Neural cell (in vitro differentiated cells): ENCODE data around the gene ZNF30. TPM values are rescaled to one million over a fixed set of nuclear protein-coding genes. Genes with fewer than 3 reads are reported as not detected.
"Not testable (repeated sequence)": the region's sequence is repeated elsewhere in the genome, so short reads cannot be mapped to it uniquely, and the experiment has no call there.

Experiments used
- H2AFZ ChIP-seq: fragments of 200-600, 300-800 bp; sonication (generic), shearing (Covaris generic); 2 replicates; pipeline ENCODE4 v1.6.0; 2014; ENCODE audit warnings: low read depth, mild to moderate bottlenecking, antibody characterized with exemption, low read length, moderate library complexity
- H3F3A ChIP-seq: fragments of 200-600 bp; shearing (Covaris generic); 2 replicates; pipeline ENCODE4 v1.6.1; 2016; ENCODE audit warnings: mild to moderate bottlenecking, moderate library complexity, mixed read lengths, antibody characterized with exemption, low read length; ENCODE audit not compliant: insufficient read depth, poor library complexity, severe bottlenecking
- H3K27ac ChIP-seq: fragments of 200-600, 300-800 bp; sonication (generic), shearing (Covaris generic); 2 replicates; pipeline ENCODE4 v1.5.1; 2014; ENCODE audit warnings: mild to moderate bottlenecking, low read length, moderate library complexity
- H3K27me3 ChIP-seq: fragments of 300-800, 200-600 bp; sonication (generic), shearing (Covaris generic); 2 replicates; pipeline ENCODE4 v1.6.0; 2014; ENCODE audit warnings: mild to moderate bottlenecking, low read depth, low read length, moderate library complexity; ENCODE audit not compliant: insufficient read depth
- H3K36me3 ChIP-seq: fragments of 300-800, 200-600 bp; sonication (generic), shearing (Covaris generic); 2 replicates; pipeline ENCODE4 v1.5.1; 2014; ENCODE audit warnings: mild to moderate bottlenecking, antibody characterized with exemption, low read length, moderate library complexity; ENCODE audit not compliant: insufficient read depth
- H3K4me2 ChIP-seq: fragments of 300-800, 200-600 bp; sonication (generic), shearing (Covaris generic); 2 replicates; pipeline ENCODE4 v1.6.0; 2014; ENCODE audit warnings: mild to moderate bottlenecking, low read length
- H3K4me3 ChIP-seq: fragments of 300-800, 200-600 bp; sonication (generic), shearing (Covaris generic); 2 replicates; pipeline ENCODE4 v1.5.1; 2014; ENCODE audit warnings: mild to moderate bottlenecking, low read length, moderate library complexity
- H3K79me2 ChIP-seq: fragments of 200-600 bp; shearing (Covaris generic); replicated peaks from 2 replicates; pipeline ENCODE4 v1.6.0; 2014; ENCODE audit warnings: mild to moderate bottlenecking, low read length, moderate library complexity; ENCODE audit not compliant: insufficient read depth
- H3K9ac ChIP-seq: fragments of 300-800, 200-600 bp; sonication (generic), shearing (Covaris generic); 2 replicates; pipeline ENCODE4 v1.6.1; 2016; ENCODE audit warnings: mild to moderate bottlenecking, low read length, mixed read lengths
- H3K9me2 ChIP-seq: fragments of 200-600 bp; shearing (Covaris generic); 2 replicates; pipeline ENCODE4 v1.6.1; 2016; ENCODE audit warnings: mild to moderate bottlenecking, low read length, mixed read lengths; ENCODE audit not compliant: insufficient read depth
- H3K9me3 ChIP-seq: fragments of 200-600, 300-800 bp; sonication (generic), shearing (Covaris generic); 2 replicates; pipeline ENCODE4 v1.6.1; 2016; ENCODE audit warnings: mild to moderate bottlenecking, mixed run types, low read length, moderate library complexity, mixed read lengths
- H4K20me1 ChIP-seq: fragments of 200-600 bp; shearing (Covaris generic); 2 replicates; pipeline ENCODE4 v1.6.1; 2016; ENCODE audit warnings: mild to moderate bottlenecking, mixed run types; ENCODE audit not compliant: insufficient read depth
- CTCF ChIP-seq: fragments of 450-650 bp; IDR thresholded peaks from 2 replicates; pipeline ENCODE4 v1.5.1; 2014; ENCODE audit warnings: antibody characterized with exemption, mild to moderate bottlenecking, moderate library complexity; ENCODE audit not compliant: poor library complexity, severe bottlenecking
- EP300 ChIP-seq: fragments of 450-650 bp; conservative IDR thresholded peaks from 2 replicates; pipeline ENCODE4 v1.6.1; 2014; ENCODE audit warnings: antibody characterized with exemption, mild to moderate bottlenecking, moderate library complexity; ENCODE audit not compliant: poor library complexity, severe bottlenecking
- EZH2 ChIP-seq: fragments of 200-600, 300-800 bp; shearing (Covaris generic), sonication (generic); IDR thresholded peaks from 2 replicates; pipeline ENCODE4 v1.6.1; 2014; ENCODE audit warnings: antibody characterized with exemption, low read length, borderline replicate concordance, mild to moderate bottlenecking; ENCODE audit not compliant: insufficient read depth, poor library complexity, severe bottlenecking
- MXI1 ChIP-seq: fragments of 450-650 bp; conservative IDR thresholded peaks from 2 replicates; pipeline ENCODE4 v1.6.1; 2014; ENCODE audit warnings: antibody characterized with exemption, mild to moderate bottlenecking; ENCODE audit not compliant: poor library complexity, severe bottlenecking
- POLR2AphosphoS5 ChIP-seq: IDR thresholded peaks from 2 replicates; pipeline ENCODE4 v1.6.1; 2012
- RAD21 ChIP-seq: fragments of 450-650 bp; conservative IDR thresholded peaks from 2 replicates; pipeline ENCODE4 v1.6.1; 2014; ENCODE audit warnings: antibody characterized with exemption, mild to moderate bottlenecking, moderate library complexity
- REST ChIP-seq: IDR thresholded peaks from 2 replicates; pipeline ENCODE4 v1.6.1; 2012; ENCODE audit warnings: borderline replicate concordance
- SMC3 ChIP-seq: fragments of 450-650 bp; conservative IDR thresholded peaks from 2 replicates; pipeline ENCODE4 v1.6.1; 2014; ENCODE audit warnings: antibody characterized with exemption, mild to moderate bottlenecking, moderate library complexity; ENCODE audit not compliant: poor library complexity
- TAF1 ChIP-seq: IDR thresholded peaks from 2 replicates; pipeline ENCODE4 v1.6.1; 2012; ENCODE audit warnings: low read depth
- polyA plus RNA-seq: library from polyadenylated mRNA; depleted of rRNA; stranded (reverse); fragments of >200 nt; gene quantifications from 2 replicates; pipeline ENCODE4 v1.2.3, GENCODE V29; 2014

ZNF30 gene
- polyA plus RNA-seq, 1 donor from 2014 or later: 17.6 TPM

- no peaks in the 10 kb centered on the region for H3F3A ChIP-seq
- no peak overlapping the region for H3K27ac ChIP-seq
- H3K4me3 ChIP-seq: no peak overlapping the region
- no peaks in the 10 kb centered on the region for H3K27me3 ChIP-seq
- no peaks in the 10 kb centered on the region for H3K9me3 ChIP-seq
- H4K20me1 ChIP-seq: no peaks in the 10 kb centered on the region
- H3K36me3 ChIP-seq: no peaks in the 10 kb centered on the region
- TF ChIP-seq CTCF (no peak), SMC3 (no peak), POLR2AphosphoS5 (no peak), EP300 (no peak), EZH2 (no peak)
- H3K79me2 ChIP-seq: no peaks in the 10 kb centered on the region
- no peaks in the 10 kb centered on the region for H3K9me2 ChIP-seq
- no peak overlapping the region for H3K9ac ChIP-seq
- no peak overlapping the region for H2AFZ ChIP-seq
- H3K4me2 ChIP-seq: no peak overlapping the region
These were observed 8.5 kb upstream of the ZNF30 start for GRCh38 chr19:34918190-34918589.

DNA sequence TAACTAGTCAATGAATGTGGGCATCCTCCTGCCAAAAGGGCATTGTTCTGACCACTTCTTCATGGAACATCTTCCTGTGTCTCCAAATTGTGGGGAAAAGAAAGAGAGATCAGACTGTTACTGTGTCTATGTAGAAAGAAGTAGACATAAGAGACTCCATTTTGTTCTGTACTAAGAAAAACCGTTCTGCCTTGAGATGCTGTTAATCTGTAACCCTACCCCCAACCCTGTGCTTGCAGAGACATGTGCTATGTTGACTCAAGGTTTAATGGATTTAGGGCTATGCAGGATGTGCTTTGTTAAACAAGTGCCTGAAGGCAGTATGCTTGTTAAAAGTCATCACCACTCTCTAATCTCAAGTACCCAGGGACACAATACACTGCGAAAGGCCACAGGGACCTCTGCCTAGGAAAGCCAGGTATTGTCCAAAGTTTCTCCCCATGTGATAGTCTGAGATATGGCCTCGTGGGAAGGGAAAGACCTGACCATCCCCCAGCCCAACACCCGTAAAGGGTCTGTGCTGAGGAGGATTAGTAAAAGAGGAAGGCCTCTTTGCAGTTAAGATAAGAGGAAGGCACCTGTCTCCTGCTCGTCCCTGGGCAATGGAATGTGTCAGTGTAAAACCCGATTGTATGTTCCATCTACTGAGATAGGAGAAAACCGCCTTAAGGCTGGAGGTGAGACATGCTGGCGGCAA is 6.5 kb upstream of the ZNF30 start:
- not testable (repeated sequence) for H3K4me2 ChIP-seq, H3K27ac ChIP-seq, H3F3A ChIP-seq, H3K27me3 ChIP-seq, H3K9ac ChIP-seq, H2AFZ ChIP-seq, H3K9me3 ChIP-seq, H3K36me3 ChIP-seq, H3K9me2 ChIP-seq, H4K20me1 ChIP-seq, H3K4me3 ChIP-seq, H3K79me2 ChIP-seq

- Histone ChIP-seq H3F3A (peaks cover 3% of the 10 kb centered on the region), H2AFZ (no peak overlapping the region), H3K4me2 (no peak overlapping the region), H4K20me1 (no peaks in the 10 kb centered on the region), H3K36me3 (no peaks in the 10 kb centered on the region), H3K9me3 (no peaks in the 10 kb centered on the region), H3K79me2 (no peaks in the 10 kb centered on the region), H3K27ac (no peak overlapping the region), H3K4me3 (no peak overlapping the region), H3K27me3 (no peaks in the 10 kb centered on the region), H3K9ac (no peak overlapping the region), H3K9me2 (no peaks in the 10 kb centered on the region)
- no peak for TF ChIP-seq EP300
- no peak for TF ChIP-seq REST
- TF ChIP-seq RAD21: no peak
- no peak for TF ChIP-seq SMC3
- TF ChIP-seq TAF1: no peak
- no peak for TF ChIP-seq EZH2
- no peak for TF ChIP-seq MXI1
- no peak for TF ChIP-seq POLR2AphosphoS5
- no peak for TF ChIP-seq CTCF
These were observed 1.3 kb upstream of the ZNF30 start for GRCh38 chr19:34925278-34925855.
